ENCODE results near the gene SPRN.

SPRN gene

GRCh38 chr10:133451346-133451745 lies 26.9 kb upstream of the SPRN start:
- no peak for DNase-seq (ENCODE audit: low read depth)
- no peak for TF ChIP-seq CTCF (conservative IDR thresholded peaks at IDR 0.05; ENCODE audit: low read depth, low read length)
- no peak overlapping the region for H3K4me3 ChIP-seq (ENCODE audit: low read depth, low read length)

GRCh38 chr10:133448120-133448519 lies 23.7 kb upstream of the SPRN start:
- H3K4me3 ChIP-seq (ENCODE audit: low read depth, low read length): no peak overlapping the region
- DNase-seq (ENCODE audit: low read depth): no peak
- no peak for TF ChIP-seq CTCF (conservative IDR thresholded peaks at IDR 0.05; ENCODE audit: low read depth, low read length)

GRCh38 chr10:133446979-133447378 lies 22.6 kb upstream of the SPRN start:
- no peak for TF ChIP-seq CTCF (conservative IDR thresholded peaks at IDR 0.05; ENCODE audit: low read depth, low read length)
- H3K4me3 ChIP-seq (ENCODE audit: low read depth, low read length): no peak overlapping the region
- DNase-seq (ENCODE audit: low read depth): no peak

GRCh38 chr10:133445751-133446708 lies 21.6 kb upstream of the SPRN start:
- DNase-seq (ENCODE audit: low read depth): no peak
- no peak overlapping the region for H3K4me3 ChIP-seq (ENCODE audit: low read depth, low read length)
- TF ChIP-seq CTCF (conservative IDR thresholded peaks at IDR 0.05; ENCODE audit: low read depth, low read length): no peak

GRCh38 chr10:133445268-133445732 lies 20.9 kb upstream of the SPRN start:
- no peak for TF ChIP-seq CTCF (conservative IDR thresholded peaks at IDR 0.05; ENCODE audit: low read depth, low read length)
- DNase-seq (ENCODE audit: low read depth): no peak
- no peak overlapping the region for H3K4me3 ChIP-seq (ENCODE audit: low read depth, low read length)

GRCh38 chr10:133444342-133445267 lies 20.2 kb upstream of the SPRN start:
- no peak for TF ChIP-seq CTCF (conservative IDR thresholded peaks at IDR 0.05; ENCODE audit: low read depth, low read length)
- no peak for DNase-seq (ENCODE audit: low read depth)
- H3K4me3 ChIP-seq (ENCODE audit: low read depth, low read length): no peak overlapping the region
